Pancreas (tissue), 10 donors: ENCODE measurements around the gene WNT7A. TPM values are rescaled to one million over a fixed set of nuclear protein-coding genes. Genes with fewer than 3 reads are reported as not detected.
A peak's percentile ranks its signal among the peaks of the same experiment; 100 is the strongest.

Experiments used
- ATAC-seq, 4 donors: fragments of 200-7000 bp; cut with Tn5 transposase; one replicate each; pipeline versions ENCODE4 v1.8.0 to v1.9.1; 2020; ENCODE audit warnings: mild to moderate bottlenecking in 4 of 4, moderate library complexity in 4 of 4
- DNase-seq, 6 donors: peaks; one replicate each; pipeline ENCODE4 v3.0.0-alpha.2; 2020
- FAIRE-seq: peaks from 2 replicates; lab custom pipeline; 2012; peaks lifted over from hg19 to GRCh38; lab: Jason Lieb, UNC
- H3K27ac ChIP-seq, 4 donors: fragments of 200-600 bp; sonication (generic); 1 replicate in 3 of 4; 2 replicates in 1 of 4; pipeline versions ENCODE4 v1.5.0 to v1.8.0; 2020
- H3K27me3 ChIP-seq, 4 donors: fragments of 200-600 bp; one replicate each; pipeline ENCODE4 v1.8.0; 2021
- H3K36me3 ChIP-seq, 3 donors: fragments of 200-600 bp; sonication (generic) in 1 of 3; one replicate each; pipeline versions ENCODE4 v1.5.0 to v1.8.0; 2020 to 2021
- H3K4me1 ChIP-seq, 3 donors: fragments of 200-600 bp; one replicate each; pipeline ENCODE4 v1.8.0; 2021
- H3K4me3 ChIP-seq, 4 donors: fragments of 200-600 bp; sonication (generic) in 2 of 4; one replicate each; pipeline versions ENCODE4 v1.5.0 to v1.8.0; 2020 to 2021
- H3K9me3 ChIP-seq, 4 donors: fragments of 200-600 bp; one replicate each; pipeline ENCODE4 v1.8.0; 2021
- WGBS, 2 donors: extraction: QIAGEN DNeasy Blood & Tissue Kit; methylation state at CpG; one replicate each; pipeline ENCODE4 v1.1.7; 2013; 5-methylcytosine and 5-hydroxymethylcytosine counted together
- intact Hi-C, 3 donors: fragments of 100-400 bp; cut with DNase I; formaldehyde crosslinking; loops; one replicate each; pipeline versions ENCODE4 v1.11.1 to v1.14.2; 2022
- polyA plus RNA-seq, 2 donors: library from polyadenylated mRNA; stranded (reverse); fragments of 200-250 nt; gene quantifications; one replicate each; pipeline ENCODE4 v1.2.3, GENCODE V29; 2013
- total RNA-seq, 6 donors: library from RNA; stranded (reverse); fragmentation: NEBNext Ultra II Directional in 4 of 6; extraction: Animal tissue kit (Norgen Biotek cat#: 25700) in 4 of 6; gene quantifications; one replicate each; pipeline versions ENCODE4 v1.2.1 to v1.2.4, GENCODE V29; 2021 to 2023
- TF ChIP-seq, protein P1 (sequence below), 4 donors: fragments of 200-600 bp; sonication (generic) in 3 of 4; IDR thresholded peaks; one replicate each; pipeline versions ENCODE4 v1.5.0 to v1.8.0; 2021; ENCODE audit warnings: antibody characterized with exemption in 4 of 4
- donor health status: healthy with polysubstance abuse.
- donor health status: DM: no; HTN: no; CAD: no; lungs with moderate emphysema.
- donor health status: DM: no; HTN: no; CAD: no.
- donor health status: control.
- donor health status: control.
- donor health status: Bipolar disorder and iron deficiency.
- donor health status: DM: yes; HTN: yes; CAD: no.
- donor health status: DM: no; HTN: no; CAD: no.
- donor health status: DM: no; HTN: no; CAD: no.
- donor health status: DM: yes; HTN: yes; CAD: no.

Gene WNT7A
- total and polyA plus RNA-seq, 8 donors: 0.04 to 0.31 (median 0.09) TPM; not detected in 1

DNA sequence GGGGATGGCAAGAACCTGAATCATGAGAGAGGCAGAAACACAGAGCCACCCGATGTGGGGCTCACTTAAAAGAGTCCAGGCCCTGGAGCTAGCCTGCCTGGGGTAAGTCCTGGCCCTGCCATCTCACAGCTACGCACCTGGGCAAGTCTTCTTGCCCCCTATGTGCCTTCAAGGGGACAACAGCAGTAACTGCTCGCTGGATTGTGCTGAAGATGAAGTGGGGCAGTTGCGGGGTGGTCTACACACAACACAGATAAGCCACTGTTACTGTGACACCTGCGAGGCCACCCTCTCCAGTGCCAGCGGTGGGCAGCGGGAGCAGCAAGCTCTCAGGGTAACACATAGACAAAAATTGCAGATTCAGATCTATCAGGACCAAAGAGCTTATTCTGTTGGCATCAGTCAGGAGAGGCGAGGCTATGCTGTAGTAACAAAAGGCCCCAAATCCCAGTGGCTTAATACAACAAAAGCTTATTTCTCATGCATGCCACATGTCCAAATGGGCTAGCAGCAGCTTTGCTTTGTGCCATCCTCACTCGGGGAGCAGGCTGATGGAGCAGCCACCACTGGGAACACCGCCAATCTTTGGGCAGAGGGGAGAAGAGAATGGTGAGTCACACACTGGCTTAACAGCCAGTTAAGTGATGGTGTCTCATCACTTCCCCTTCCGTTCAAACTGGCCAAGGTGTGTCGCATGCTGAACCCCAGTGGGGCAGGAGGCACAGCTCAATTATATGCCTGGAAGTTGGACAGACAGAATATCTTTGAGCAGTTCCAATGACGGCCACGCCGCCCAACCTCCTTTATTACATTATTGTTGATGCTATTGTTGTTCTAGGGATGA is 78.3 kb downstream of the WNT7A start:
- no peak for FAIRE-seq
- no peak for ATAC-seq
- TF ChIP-seq, protein P1, sequence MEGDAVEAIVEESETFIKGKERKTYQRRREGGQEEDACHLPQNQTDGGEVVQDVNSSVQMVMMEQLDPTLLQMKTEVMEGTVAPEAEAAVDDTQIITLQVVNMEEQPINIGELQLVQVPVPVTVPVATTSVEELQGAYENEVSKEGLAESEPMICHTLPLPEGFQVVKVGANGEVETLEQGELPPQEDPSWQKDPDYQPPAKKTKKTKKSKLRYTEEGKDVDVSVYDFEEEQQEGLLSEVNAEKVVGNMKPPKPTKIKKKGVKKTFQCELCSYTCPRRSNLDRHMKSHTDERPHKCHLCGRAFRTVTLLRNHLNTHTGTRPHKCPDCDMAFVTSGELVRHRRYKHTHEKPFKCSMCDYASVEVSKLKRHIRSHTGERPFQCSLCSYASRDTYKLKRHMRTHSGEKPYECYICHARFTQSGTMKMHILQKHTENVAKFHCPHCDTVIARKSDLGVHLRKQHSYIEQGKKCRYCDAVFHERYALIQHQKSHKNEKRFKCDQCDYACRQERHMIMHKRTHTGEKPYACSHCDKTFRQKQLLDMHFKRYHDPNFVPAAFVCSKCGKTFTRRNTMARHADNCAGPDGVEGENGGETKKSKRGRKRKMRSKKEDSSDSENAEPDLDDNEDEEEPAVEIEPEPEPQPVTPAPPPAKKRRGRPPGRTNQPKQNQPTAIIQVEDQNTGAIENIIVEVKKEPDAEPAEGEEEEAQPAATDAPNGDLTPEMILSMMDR (IDR thresholded peaks at IDR 0.05): no peak
- intact Hi-C loops: no loop called here
- no peaks in the 10 kb centered on the region for H3K9me3 ChIP-seq
- no peaks in the 10 kb centered on the region for H3K27me3 ChIP-seq
- no peaks in the 10 kb centered on the region for H3K36me3 ChIP-seq
- DNase-seq: no peak
- H3K4me3 ChIP-seq: no peak overlapping the region
- no peak overlapping the region for H3K27ac ChIP-seq
- no peaks in the 10 kb centered on the region for H3K4me1 ChIP-seq
- WGBS, 2 donors: 91 to 94% methylated on average over 15 of the region's 15 CpGs

DNA sequence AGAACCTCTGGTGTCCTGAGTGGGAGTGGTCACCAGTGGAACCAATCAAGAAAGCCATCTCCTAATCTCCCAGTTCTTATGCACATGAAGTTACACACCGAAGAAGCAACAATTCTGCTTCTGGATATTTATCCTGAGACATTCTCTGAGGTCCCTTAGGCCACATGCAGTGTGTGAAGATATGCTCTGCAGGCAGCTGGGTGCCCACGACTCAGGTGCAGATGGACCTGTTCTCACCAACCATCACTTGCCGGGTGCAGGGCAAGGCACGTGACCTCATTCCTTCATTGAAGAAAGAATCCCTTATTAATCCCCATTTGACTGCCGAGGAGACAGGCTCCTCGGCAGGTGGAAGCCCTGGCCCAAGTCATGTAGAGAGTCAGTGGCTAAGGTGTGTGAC is 79.8 kb downstream of the WNT7A start:
- 26 to 30% methylated on average over 6 of the region's 6 CpGs for WGBS, 2 donors

GRCh38 chr3:13798401-13798800 is 81.5 kb downstream of the WNT7A start:
- ATAC-seq (no peak), FAIRE-seq (no peak), DNase-seq (no peak)
- Histone ChIP-seq H3K27ac (no peak overlapping the region), H3K9me3 (no peaks in the 10 kb centered on the region), H3K27me3 (no peaks in the 10 kb centered on the region), H3K4me3 (no peak overlapping the region), H3K4me1 (no peaks in the 10 kb centered on the region), H3K36me3 (no peaks in the 10 kb centered on the region)
- TF ChIP-seq, protein P1 (IDR thresholded peaks at IDR 0.05): no peak
- WGBS, 2 donors: 76 to 79% methylated on average over 11 of the region's 11 CpGs
- intact Hi-C loops: no loop called here

More for the DNA sequence above, 79.8 kb downstream of the WNT7A start:
- Histone ChIP-seq H3K36me3 (no peaks in the 10 kb centered on the region), H3K9me3 (no peaks in the 10 kb centered on the region), H3K4me3 (no peak overlapping the region), H3K27ac (no peak overlapping the region), H3K4me1 (no peaks in the 10 kb centered on the region), H3K27me3 (no peaks in the 10 kb centered on the region)
- intact Hi-C loops: no loop called here
- TF ChIP-seq, protein P1 (IDR thresholded peaks at IDR 0.05): no peak
- ATAC-seq (peak; percentile 65 to 94 (median 84)), DNase-seq (peak in 4 of 6 donors; percentile 27 to 80 (median 56)), FAIRE-seq (no peak)

GRCh38 chr3:13796701-13797460 is 83.0 kb downstream of the WNT7A start:
- intact Hi-C loops: no loop called here

More at GRCh38 chr3:13796701-13797460, 83.0 kb downstream of the WNT7A start:
- Histone ChIP-seq H3K36me3 (no peaks in the 10 kb centered on the region), H3K27me3 (no peaks in the 10 kb centered on the region), H3K4me3 (no peak overlapping the region), H3K27ac (no peak overlapping the region), H3K4me1 (no peaks in the 10 kb centered on the region), H3K9me3 (no peaks in the 10 kb centered on the region)
- peak in 1 of 6 donors; percentile 11 for DNase-seq
- ATAC-seq: no peak
- FAIRE-seq: no peak
- 77 to 86% methylated on average over 15 of the region's 15 CpGs for WGBS, 2 donors
- TF ChIP-seq, protein P1 (IDR thresholded peaks at IDR 0.05): no peak
